Activated CD8-positive, alpha-beta T cell treated with anti-CD3 and anti-CD28 coated beads for 36 hours (primary cell): ENCODE measurements around the gene MAPK13. TPM values are rescaled to one million over a fixed set of nuclear protein-coding genes. Genes with fewer than 3 reads are reported as not detected.

Experiments used
- ATAC-seq: fragments of 200-7000 bp; cut with Tn5 transposase; one replicate; pipeline ENCODE4 v1.10.0; 2021; ENCODE audit warnings: mild to moderate bottlenecking, moderate library complexity
- CTCF ChIA-PET: fragments of 350-600 bp; sonication (Branson Sonifier 250); formaldehyde crosslinking; loops from one replicate; lab custom pipeline; 2021; ENCODE audit warnings: antibody characterized with exemption; lab: Charles Lee
- POLR2A ChIA-PET: fragments of 350-600 bp; sonication (Branson Sonifier 250); formaldehyde crosslinking; loops from one replicate; lab custom pipeline; 2021; ENCODE audit warnings: antibody characterized with exemption; lab: Charles Lee
- DNase-seq: peaks from one replicate; pipeline ENCODE4 v3.0.0-alpha.2; 2020
- H3K27ac Mint-ChIP-seq: one replicate; pipeline ENCODE4 v1.8.0; 2021; ENCODE audit warnings: mild to moderate bottlenecking, mixed read lengths
- H3K27me3 Mint-ChIP-seq: one replicate; pipeline ENCODE4 v1.8.0; 2021; ENCODE audit warnings: mixed read lengths
- H3K36me3 Mint-ChIP-seq: one replicate; pipeline ENCODE4 v1.8.0; 2021; ENCODE audit warnings: low read depth, mixed read lengths
- H3K4me1 Mint-ChIP-seq: one replicate; pipeline ENCODE4 v1.8.0; 2021; ENCODE audit warnings: low read depth, mixed read lengths
- H3K4me3 Mint-ChIP-seq: one replicate; pipeline ENCODE4 v1.8.0; 2021; ENCODE audit warnings: mild to moderate bottlenecking, moderate library complexity, mixed read lengths
- H3K9me3 Mint-ChIP-seq: one replicate; pipeline ENCODE4 v1.8.0; 2021; ENCODE audit warnings: mixed read lengths
- CTCF ChIP-seq: fragments of 200-600 bp; IDR thresholded peaks from one replicate; pipeline ENCODE4 v1.8.0; 2022; ENCODE audit warnings: antibody characterized with exemption, mild to moderate bottlenecking
- intact Hi-C: fragments of 100-400 bp; cut with micrococcal nuclease; formaldehyde crosslinking; loops from one replicate; pipeline ENCODE4 v1.10.0; 2022
- total RNA-seq, 2 experiments: library from RNA; stranded (reverse); gene quantifications; one replicate each; pipeline ENCODE4 v1.2.3, GENCODE V29; 2021

MAPK13 gene
- total RNA-seq, 2 experiments from 2014 or later: 60.4 to 60.9 TPM

- Mint-ChIP-seq H3K27me3 (no peaks in the 10 kb centered on the region), H3K4me1 (peaks cover 22% of the 10 kb centered on the region), H3K4me3 (no peak overlapping the region), H3K36me3 (peaks cover 28% of the 10 kb centered on the region), H3K27ac (peak overlapping the region; percentile 73), H3K9me3 (no peaks in the 10 kb centered on the region)
- intact Hi-C loops: no loop called here
- no peak for ATAC-seq
- TF ChIP-seq CTCF: no peak
- DNase-seq: no peak
- ChIA-PET POLR2A (interaction anchor here (2.2 kb wide), 1 partner anchor 9 kb away, joined by 12 read pairs; the partner anchor contains the start of gene MAPK13), CTCF (interaction anchor here (0.7 to 1.7 kb wide), 9 partner anchors 9 to 162 kb away, joined by 3 to 8 read pairs (median 4); no protein-coding TSS in a partner anchor)
These were observed 9.8 kb downstream of the MAPK13 start for GRCh38 chr6:36139991-36140710.

- Mint-ChIP-seq H3K36me3 (peaks cover 21% of the 10 kb centered on the region), H3K9me3 (no peaks in the 10 kb centered on the region), H3K27me3 (no peaks in the 10 kb centered on the region), H3K27ac (peak overlapping the region; percentile 43), H3K4me1 (peaks cover 22% of the 10 kb centered on the region), H3K4me3 (no peak overlapping the region)
- POLR2A ChIA-PET: interaction anchor here (1.2 to 2.2 kb wide), 2 partner anchors 9 to 10 kb away, joined by 9 to 12 read pairs; partner anchors contain the start of gene MAPK13
- ATAC-seq (peak; percentile 41), DNase-seq (no peak)
- TF ChIP-seq CTCF: no peak
- CTCF ChIA-PET: interaction anchor here (0.8 to 1.1 kb wide), 3 partner anchors 17 to 54 kb away, joined by 3 read pairs; no protein-coding TSS in a partner anchor
- intact Hi-C loops: no loop called here
These were observed 10.8 kb downstream of the MAPK13 start for GRCh38 chr6:36141091-36141490.

DNA sequence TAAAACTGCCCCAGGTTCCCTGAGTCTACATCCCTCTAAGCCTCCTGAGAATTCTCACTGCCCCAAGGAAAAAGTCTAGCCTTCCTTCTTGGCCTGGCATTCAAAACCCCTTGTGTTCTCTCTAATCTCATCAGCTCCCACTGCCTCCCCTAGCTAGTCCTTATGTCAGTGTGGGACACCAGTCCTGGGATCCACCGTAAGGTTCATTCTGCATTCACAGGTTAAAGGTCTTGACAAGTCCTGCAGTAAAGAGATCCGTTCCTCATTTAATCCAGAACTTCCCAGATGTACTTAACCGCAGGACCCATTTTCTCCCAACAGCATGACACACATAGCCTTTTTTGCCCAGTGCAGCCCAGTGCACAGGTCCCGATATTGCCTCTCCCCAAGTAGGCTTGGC, 11.6 kb downstream of the MAPK13 start:
- Mint-ChIP-seq H3K9me3 (no peaks in the 10 kb centered on the region), H3K36me3 (peaks cover 17% of the 10 kb centered on the region), H3K27me3 (no peaks in the 10 kb centered on the region), H3K4me3 (no peak overlapping the region), H3K27ac (peak overlapping the region; percentile 2), H3K4me1 (peaks cover 23% of the 10 kb centered on the region)
- ChIA-PET CTCF (interaction anchor here (0.8 to 1.1 kb wide), 2 partner anchors 18 to 53 kb away, joined by 3 read pairs; no protein-coding TSS in a partner anchor), POLR2A (interaction anchor here (1.2 kb wide), 1 partner anchor 10 kb away, joined by 9 read pairs; no protein-coding TSS in a partner anchor)
- DNase-seq: no peak
- no peak for ATAC-seq
- no peak for TF ChIP-seq CTCF
- intact Hi-C loops: no loop called here

GRCh38 chr6:36142971-36143838, 12.9 kb downstream of the MAPK13 start:
- H3K27ac Mint-ChIP-seq: no peak overlapping the region
- no peak for TF ChIP-seq CTCF

More at GRCh38 chr6:36142971-36143838, 12.9 kb downstream of the MAPK13 start:
- H3K36me3 Mint-ChIP-seq: peaks cover 17% of the 10 kb centered on the region
- peaks cover 25% of the 10 kb centered on the region for H3K4me1 Mint-ChIP-seq
- no peaks in the 10 kb centered on the region for H3K27me3 Mint-ChIP-seq
- ATAC-seq (no peak), DNase-seq (no peak)
- ChIA-PET POLR2A (interaction anchor here (1.0 to 1.5 kb wide), 2 partner anchors 12 to 48 kb away, joined by 3 to 5 read pairs; no protein-coding TSS in a partner anchor), CTCF (interaction anchor here (1.9 kb wide), 1 partner anchor 12 kb away, joined by 6 read pairs; no protein-coding TSS in a partner anchor)
- intact Hi-C loops: no loop called here
- H3K4me3 Mint-ChIP-seq: no peak overlapping the region
- no peaks in the 10 kb centered on the region for H3K9me3 Mint-ChIP-seq
